Measurements from ENCODE around the gene KXD1.

KXD1 gene

GRCh38 chr19:18618236-18618635, 60.6 kb downstream of the KXD1 start:
- DNase-seq = no peak
